H1 (cell line): ENCODE data around the gene CKAP5. TPM values are rescaled to one million over a fixed set of nuclear protein-coding genes. Genes with fewer than 3 reads are reported as not detected.

Experiments
- CTCF ChIA-PET: fragments of 300-600 bp; sonication (Branson Sonifier 250); formaldehyde crosslinking; loops from one replicate; lab custom pipeline; 2021; ENCODE audit not compliant: partially characterized antibody; lab: Charles Lee
- POLR2A ChIA-PET: fragments of 300-600 bp; sonication (Branson Sonifier 250); formaldehyde crosslinking; loops from one replicate; lab custom pipeline; 2021; ENCODE audit warnings: inconsistent platforms; ENCODE audit not compliant: partially characterized antibody; lab: Charles Lee
- DNase-seq, 2 experiments: peaks; one replicate each; pipeline versions ENCODE4 v3.0.0 to v3.0.0-alpha.2; 2010 to 2022; ENCODE audit warnings: low spot score in 2 of 2, low read depth in 1 of 2, mixed read lengths in 1 of 2
- FAIRE-seq: peaks from 2 replicates; lab custom pipeline; 2011; peaks lifted over from hg19 to GRCh38; lab: Jason Lieb, UNC
- H2AFZ ChIP-seq: 2 replicates; pipeline ENCODE4 v1.8.1; 2012; ENCODE audit warnings: low read length, inconsistent platforms
- H2AK5ac ChIP-seq: 2 replicates; pipeline ENCODE4 v1.6.1; 2013; ENCODE audit warnings: low read depth, low read length
- H2BK120ac ChIP-seq: replicated peaks from 2 replicates; pipeline ENCODE3; 2013; ENCODE audit warnings: low read depth, low read length, inconsistent platforms
- H2BK12ac ChIP-seq: 2 replicates; pipeline ENCODE4 v1.6.1; 2013; ENCODE audit warnings: low read depth, low read length
- H2BK15ac ChIP-seq: 2 replicates; pipeline ENCODE4 v1.6.1; 2013; ENCODE audit warnings: low read length
- H2BK20ac ChIP-seq: 2 replicates; pipeline ENCODE4 v1.6.1; 2013; ENCODE audit warnings: low read length
- H2BK5ac ChIP-seq: 2 replicates; pipeline ENCODE4 v1.6.1; 2013; ENCODE audit warnings: low read depth, low read length
- H3K14ac ChIP-seq: 2 replicates; pipeline ENCODE4 v1.6.1; 2013; ENCODE audit warnings: inconsistent platforms; ENCODE audit not compliant: insufficient read length
- H3K18ac ChIP-seq: 2 replicates; pipeline ENCODE4 v1.6.1; 2013; ENCODE audit warnings: low read length; ENCODE audit errors: extremely low read depth
- H3K23ac ChIP-seq: 2 replicates; pipeline ENCODE4 v1.6.1; 2013; ENCODE audit warnings: inconsistent platforms; ENCODE audit not compliant: insufficient read length
- H3K23me2 ChIP-seq: 2 replicates; pipeline ENCODE4 v1.6.1; 2013; ENCODE audit warnings: low read depth, low read length
- H3K27ac ChIP-seq: 2 replicates; pipeline ENCODE4 v1.6.1; 2011; ENCODE audit warnings: low read depth, low read length, inconsistent platforms
- H3K27me3 ChIP-seq, 4 experiments: replicated peaks in 1 of 4; 1 replicate in 1 of 4; 2 replicates in 3 of 4; pipeline versions ENCODE4 v1.6.1 to v1.8.1; 2011 to 2013; ENCODE audit warnings: low read length in 3 of 4, mild to moderate bottlenecking in 3 of 4, inconsistent platforms in 2 of 4, mixed read lengths in 2 of 4, moderate library complexity in 1 of 4; ENCODE audit not compliant: control insufficient read depth in 3 of 4, insufficient read depth in 3 of 4; ENCODE audit errors: extremely low read depth in 1 of 4
- H3K36me3 ChIP-seq, 4 experiments: 2 replicates each; pipeline versions ENCODE4 v1.6.1 to v1.8.1; 2011 to 2013; ENCODE audit warnings: mild to moderate bottlenecking in 4 of 4, low read length in 3 of 4, moderate library complexity in 2 of 4, control low read depth in 1 of 4, inconsistent platforms in 1 of 4; ENCODE audit not compliant: insufficient read depth in 4 of 4, control insufficient read depth in 2 of 4
- H3K4ac ChIP-seq: replicated peaks from 2 replicates; pipeline ENCODE3; 2013; ENCODE audit warnings: low read length, low read depth, mixed read lengths, inconsistent platforms; ENCODE audit not compliant: insufficient read length
- H3K4me1 ChIP-seq, 4 experiments: replicated peaks in 1 of 4; 1 replicate in 1 of 4; 2 replicates in 3 of 4; pipeline versions ENCODE4 v1.6.1 to v1.8.1; 2011 to 2013; ENCODE audit warnings: low read length in 3 of 4, inconsistent platforms in 2 of 4, mixed read lengths in 1 of 4; ENCODE audit not compliant: insufficient read depth in 4 of 4, control insufficient read depth in 3 of 4
- H3K4me2 ChIP-seq, 2 experiments: 2 replicates each; pipeline versions ENCODE4 v1.6.1 to v1.8.1; 2011 to 2013; ENCODE audit warnings: low read depth in 2 of 2, low read length in 2 of 2, control low read depth in 1 of 2, inconsistent platforms in 1 of 2, mild to moderate bottlenecking in 1 of 2; ENCODE audit not compliant: insufficient read depth in 1 of 2
- H3K4me3 ChIP-seq, 4 experiments: fragments of 200-600, 300-600 bp in 1 of 4; sonication (generic), shearing (Covaris generic), sonication (Bioruptor Twin) in 1 of 4; 2 replicates each; pipeline versions ENCODE4 v1.5.1 to v1.8.1; 2011 to 2016; ENCODE audit warnings: low read length in 4 of 4, low read depth in 3 of 4, control low read depth in 2 of 4, inconsistent platforms in 2 of 4, mild to moderate bottlenecking in 2 of 4, mixed read lengths in 1 of 4, moderate library complexity in 1 of 4; ENCODE audit not compliant: insufficient read depth in 2 of 4; ENCODE audit errors: extremely low read depth in 1 of 4
- H3K56ac ChIP-seq: replicated peaks from 2 replicates; pipeline ENCODE3; 2013; ENCODE audit warnings: low read depth, mild to moderate bottlenecking, mixed read lengths, low read length, inconsistent platforms; ENCODE audit not compliant: insufficient read length
- H3K79me1 ChIP-seq: 2 replicates; pipeline ENCODE4 v1.6.1; 2013; ENCODE audit warnings: low read depth, low read length, control low read depth
- H3K79me2 ChIP-seq, 2 experiments: 2 replicates each; pipeline versions ENCODE4 v1.6.1 to v1.8.1; 2012 to 2013; ENCODE audit warnings: low read length in 2 of 2, mild to moderate bottlenecking in 2 of 2, inconsistent platforms in 1 of 2; ENCODE audit not compliant: insufficient read depth in 2 of 2, control insufficient read depth in 1 of 2
- H3K9ac ChIP-seq, 4 experiments: replicated peaks in 1 of 4; 1 replicate in 1 of 4; 2 replicates in 3 of 4; pipeline versions ENCODE4 v1.6.1 to v1.8.1; 2011 to 2013; ENCODE audit warnings: low read depth in 3 of 4, low read length in 3 of 4, control low read depth in 2 of 4, mild to moderate bottlenecking in 2 of 4, moderate library complexity in 2 of 4, inconsistent platforms in 1 of 4; ENCODE audit errors: extremely low read depth in 1 of 4
- H3K9me3 ChIP-seq, 2 experiments: 2 replicates each; pipeline versions ENCODE4 v1.6.1 to v1.8.1; 2012 to 2013; ENCODE audit warnings: mild to moderate bottlenecking in 2 of 2, moderate library complexity in 2 of 2, control low read depth in 1 of 2, inconsistent platforms in 1 of 2, low read depth in 1 of 2, low read length in 1 of 2, mixed read lengths in 1 of 2; ENCODE audit not compliant: insufficient read depth in 2 of 2
- H4K20me1 ChIP-seq, 2 experiments: replicated peaks in 1 of 2; 2 replicates each; pipeline versions ENCODE3 to v1.8.1; 2011 to 2013; ENCODE audit warnings: inconsistent platforms in 2 of 2, low read length in 2 of 2, mild to moderate bottlenecking in 1 of 2; ENCODE audit not compliant: insufficient read depth in 2 of 2, control insufficient read depth in 1 of 2
- H4K5ac ChIP-seq: 2 replicates; pipeline ENCODE4 v1.6.1; 2013; ENCODE audit warnings: low read length, low read depth, mixed read lengths, inconsistent platforms; ENCODE audit not compliant: insufficient read length
- H4K8ac ChIP-seq: 2 replicates; pipeline ENCODE4 v1.8.0; 2013; ENCODE audit warnings: mild to moderate bottlenecking, moderate library complexity, low read length, inconsistent platforms; ENCODE audit not compliant: insufficient read depth; ENCODE audit errors: extremely low read depth
- H4K91ac ChIP-seq: replicated peaks from 2 replicates; pipeline ENCODE3; 2013; ENCODE audit warnings: low read length, mixed read lengths, inconsistent platforms; ENCODE audit not compliant: insufficient read length
- CEBPB ChIP-seq: IDR thresholded peaks from 2 replicates; pipeline ENCODE4 v1.6.1; 2012; ENCODE audit warnings: low read depth, low read length
- CHD2 ChIP-seq: IDR thresholded peaks from 2 replicates; pipeline ENCODE4 v1.6.1; 2012; ENCODE audit warnings: low read length, improper control_type of control experiment
- EZH2 ChIP-seq: fragments of 200-600 bp; sonication (generic); IDR thresholded peaks from 2 replicates; pipeline ENCODE4 v1.7.1; 2012; ENCODE audit warnings: low read depth, mild to moderate bottlenecking, moderate library complexity, low read length, inconsistent platforms; ENCODE audit not compliant: severe bottlenecking
- JUN ChIP-seq: IDR thresholded peaks from 2 replicates; pipeline ENCODE4 v1.6.1; 2011; ENCODE audit warnings: low read depth, mild to moderate bottlenecking, improper control_type of control experiment, low read length
- MAFK ChIP-seq: IDR thresholded peaks from 2 replicates; pipeline ENCODE4 v1.6.1; 2012; ENCODE audit warnings: low read depth, mild to moderate bottlenecking, improper control_type of control experiment, low read length
- NRF1 ChIP-seq: IDR thresholded peaks from 2 replicates; pipeline ENCODE4 v1.6.1; 2011; ENCODE audit warnings: mild to moderate bottlenecking, low read depth, low read length, improper control_type of control experiment
- POLR2AphosphoS5 ChIP-seq: IDR thresholded peaks from 2 replicates; pipeline ENCODE4 v1.6.1; 2011; ENCODE audit warnings: low read depth, low read length
- RBBP5 ChIP-seq: IDR thresholded peaks from 2 replicates; pipeline ENCODE4 v1.7.1; 2012; ENCODE audit warnings: low read depth, mild to moderate bottlenecking, inconsistent platforms, low read length, moderate library complexity, borderline replicate concordance
- RFX5 ChIP-seq: IDR thresholded peaks from 2 replicates; pipeline ENCODE4 v1.6.1; 2011; ENCODE audit warnings: low read depth, low read length, improper control_type of control experiment, borderline replicate concordance
- TAF1 ChIP-seq: IDR thresholded peaks from 2 replicates; pipeline ENCODE4 v1.6.1; 2011; ENCODE audit warnings: mild to moderate bottlenecking, low read depth, low read length
- TAF7 ChIP-seq: optimal IDR thresholded peaks from 2 replicates; pipeline ENCODE3; 2011; ENCODE audit warnings: low read depth, mild to moderate bottlenecking, inconsistent platforms, low read length, moderate library complexity, borderline replicate concordance
- WGBS, 2 experiments: shearing (Covaris generic) in 1 of 2; methylation state at CpG; one replicate each; pipeline versions ENCODE4 v1.1.6 to v1.1.7; 2013 to 2015; ENCODE audit warnings: low lambda C conversion rate in 2 of 2, mixed read lengths in 2 of 2, inconsistent platforms in 1 of 2, low coverage in 1 of 2, missing lambda C conversion rate in 1 of 2; ENCODE audit not compliant: insufficient replicate concordance in 2 of 2, insufficient coverage in 1 of 2, insufficient read length in 1 of 2; ENCODE audit errors: extremely low coverage in 1 of 2, missing lambda C conversion rate in 1 of 2; 5-methylcytosine and 5-hydroxymethylcytosine counted together
- polyA plus RNA-seq, 7 experiments: library from polyadenylated mRNA; depleted of rRNA in 3 of 7; stranded (reverse) in 5 of 7; unstranded in 2 of 7; fragments of >200 nt in 5 of 7; fragments of 200-250 nt in 2 of 7; gene quantifications; 1 replicate in 5 of 7; 2 replicates in 1 of 7; 4 replicates in 1 of 7; pipeline versions ENCODE4 v1.2.1 to v1.2.3, GENCODE V29; 2011 to 2013; ENCODE audit warnings: missing spikeins in 2 of 7, mixed read lengths in 2 of 7
- total RNA-seq: library from RNA; stranded (reverse); fragmentation: NEBNext Ultra II Directional; extraction: Animal tissue kit (Norgen Biotek cat#: 25700); gene quantifications from 2 replicates; pipeline ENCODE4 v1.2.1, GENCODE V29; 2021
- TF ChIP-seq, protein P1 (sequence below), 3 experiments: IDR thresholded peaks; 1 replicate in 2 of 3; 2 replicates in 1 of 3; pipeline versions ENCODE4 v1.5.1 to v1.6.1; 2011; ENCODE audit warnings: low read length in 3 of 3, mild to moderate bottlenecking in 3 of 3, inconsistent platforms in 2 of 3, low read depth in 1 of 3, moderate library complexity in 1 of 3; ENCODE audit not compliant: insufficient read depth in 1 of 3; ENCODE audit errors: control extremely low read depth in 1 of 3

The CKAP5 gene
- total and polyA plus RNA-seq, 2 of the 8 experiments (the other 6 are each of a cell fraction or from before 2014, with no cell fraction given): 64.8 to 185 TPM

DNA sequence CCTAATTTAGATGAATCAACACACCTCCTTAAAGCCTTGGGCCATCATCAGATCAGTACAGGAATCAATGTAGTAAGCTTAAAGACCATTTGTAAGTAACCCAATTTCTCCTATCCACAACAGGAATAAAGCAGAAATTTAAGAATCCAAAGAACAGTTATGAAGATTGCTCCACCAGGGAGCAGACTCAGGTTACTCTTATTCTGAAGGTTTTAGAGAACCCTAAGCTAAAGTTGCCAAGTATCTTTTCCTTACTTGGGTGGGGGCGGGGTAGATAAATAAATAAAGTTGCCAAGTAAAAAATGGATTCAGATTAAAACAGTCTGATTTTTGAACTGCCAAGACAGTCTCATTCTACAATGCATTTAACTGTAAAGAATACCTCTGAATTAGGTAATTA, 18.1 kb downstream of the CKAP5 start:
- peaks cover 14 to 19% of the 10 kb centered on the region in 2 experiments for H4K20me1 ChIP-seq
- no peaks in the 10 kb centered on the region for H3K27me3 ChIP-seq
- H2BK20ac ChIP-seq: no peak overlapping the region
- peaks cover 3 to 9% (median 5%) of the 10 kb centered on the region in 4 experiments; a peak in 6 of 7 replicates for H3K4me1 ChIP-seq
- peaks cover 8% of the 10 kb centered on the region for H3K79me1 ChIP-seq
- H4K91ac ChIP-seq: no peak overlapping the region
- no peak overlapping the region for H3K23ac ChIP-seq
- no peak overlapping the region for H2BK15ac ChIP-seq
- no peak overlapping the region for H3K18ac ChIP-seq
- FAIRE-seq (no peak), DNase-seq (no peak)
- no peak overlapping the region for H3K14ac ChIP-seq
- H3K23me2 ChIP-seq: no peaks in the 10 kb centered on the region
- no peak overlapping the region for H2BK5ac ChIP-seq
- no peak overlapping the region for H4K5ac ChIP-seq
- peaks cover 15 to 95% of the 10 kb centered on the region in 2 experiments for H3K79me2 ChIP-seq
- no peak overlapping the region for H3K4me3 ChIP-seq
- no peak overlapping the region for H2BK12ac ChIP-seq
- no peak overlapping the region for H2BK120ac ChIP-seq
- CTCF ChIA-PET: interaction anchor here (1.7 kb wide), 1 partner anchor 276 kb away, joined by 3 read pairs; no protein-coding TSS in a partner anchor
- WGBS, 2 experiments: 84% methylated on average over 1 of the region's 1 CpG; no CpG with 5 or more reads in 1 of the 2 experiments
- no peaks in the 10 kb centered on the region for H3K36me3 ChIP-seq
- H3K9ac ChIP-seq: no peak overlapping the region
- H2AFZ ChIP-seq: no peak overlapping the region
- no peak overlapping the region; a peak in 1 of 4 replicates for H3K4me2 ChIP-seq
- H4K8ac ChIP-seq: no peak overlapping the region
- POLR2A ChIA-PET: interaction anchor here (1.1 to 3.3 kb wide), 2 partner anchors 13 to 936 kb away, joined by 3 to 16 read pairs; no protein-coding TSS in a partner anchor
- no peak overlapping the region for H3K27ac ChIP-seq
- H3K56ac ChIP-seq: no peak overlapping the region
- H3K4ac ChIP-seq: no peak overlapping the region
- no peak overlapping the region for H2AK5ac ChIP-seq
- no peaks in the 10 kb centered on the region for H3K9me3 ChIP-seq
- TF ChIP-seq CEBPB (no peak), TAF7 (no peak), NRF1 (no peak), EZH2 (no peak), CHD2 (no peak), POLR2AphosphoS5 (no peak), RBBP5 (no peak), MAFK (no peak), TAF1 (no peak), JUN (no peak), RFX5 (no peak)
- TF ChIP-seq, protein P1, sequence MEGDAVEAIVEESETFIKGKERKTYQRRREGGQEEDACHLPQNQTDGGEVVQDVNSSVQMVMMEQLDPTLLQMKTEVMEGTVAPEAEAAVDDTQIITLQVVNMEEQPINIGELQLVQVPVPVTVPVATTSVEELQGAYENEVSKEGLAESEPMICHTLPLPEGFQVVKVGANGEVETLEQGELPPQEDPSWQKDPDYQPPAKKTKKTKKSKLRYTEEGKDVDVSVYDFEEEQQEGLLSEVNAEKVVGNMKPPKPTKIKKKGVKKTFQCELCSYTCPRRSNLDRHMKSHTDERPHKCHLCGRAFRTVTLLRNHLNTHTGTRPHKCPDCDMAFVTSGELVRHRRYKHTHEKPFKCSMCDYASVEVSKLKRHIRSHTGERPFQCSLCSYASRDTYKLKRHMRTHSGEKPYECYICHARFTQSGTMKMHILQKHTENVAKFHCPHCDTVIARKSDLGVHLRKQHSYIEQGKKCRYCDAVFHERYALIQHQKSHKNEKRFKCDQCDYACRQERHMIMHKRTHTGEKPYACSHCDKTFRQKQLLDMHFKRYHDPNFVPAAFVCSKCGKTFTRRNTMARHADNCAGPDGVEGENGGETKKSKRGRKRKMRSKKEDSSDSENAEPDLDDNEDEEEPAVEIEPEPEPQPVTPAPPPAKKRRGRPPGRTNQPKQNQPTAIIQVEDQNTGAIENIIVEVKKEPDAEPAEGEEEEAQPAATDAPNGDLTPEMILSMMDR (IDR thresholded peaks at IDR 0.05; ENCODE audit: control extremely low read depth in 1 of 3, insufficient read depth in 1 of 3, low read depth in 1 of 3, low read length in 3 of 3): no peak
